HepG2 (cell line): ENCODE measurements around the gene CD84. TPM values are rescaled to one million over a fixed set of nuclear protein-coding genes. Genes with fewer than 3 reads are reported as not detected.

Source experiments
- ATAC-seq: fragments of 200-7000 bp; cut with Tn5 transposase; 3 replicates; pipeline ENCODE4 v1.9.1; 2020; ENCODE audit warnings: mild to moderate bottlenecking, moderate library complexity
- BruUV-seq: library from RNA; stranded (reverse); fragments of 400-500 nt; replicated peaks from 2 replicates; lab custom pipeline; 2021; lab: Mats Ljungman, UMichigan
- CTCF ChIA-PET: fragments of 300-600 bp; formaldehyde crosslinking; extraction: SDS; loops from one replicate; lab custom pipeline; 2021; ENCODE audit warnings: low total read pairs, inconsistent platforms, low intra/inter-chr PET ratio; lab: Yijun Ruan, JAX
- POLR2A ChIA-PET: fragments of 350-600 bp; sonication (Branson Sonifier 250); formaldehyde crosslinking; loops from one replicate; lab custom pipeline; 2020; ENCODE audit warnings: antibody characterized with exemption, inconsistent platforms; lab: Yijun Ruan, JAX
- DNase-seq: peaks from one replicate; pipeline ENCODE4 v3.0.0-alpha.2; 2015; ENCODE audit warnings: low spot score
- FAIRE-seq: peaks from 3 replicates; lab custom pipeline; 2011; peaks lifted over from hg19 to GRCh38; lab: Jason Lieb, UNC
- H2AFZ ChIP-seq: one replicate; pipeline ENCODE4 v1.6.1; 2011; ENCODE audit warnings: low read length, inconsistent platforms
- H3K27ac ChIP-seq: fragments of 300-600 bp; 3 replicates; pipeline ENCODE4 v1.8.0; 2011; ENCODE audit warnings: mixed run types, mild to moderate bottlenecking, mixed read lengths, low read length, inconsistent platforms; ENCODE audit not compliant: insufficient read depth; ENCODE audit errors: extremely low read length
- H3K27me3 ChIP-seq, 2 experiments: fragments of 200-600 bp in 1 of 2; 2 replicates in 1 of 2; 3 replicates in 1 of 2; pipeline versions ENCODE4 v1.6.0 to v1.8.0; 2011; ENCODE audit warnings: low read length in 2 of 2, mild to moderate bottlenecking in 2 of 2, moderate library complexity in 2 of 2, inconsistent platforms in 1 of 2; ENCODE audit not compliant: insufficient read depth in 2 of 2, control insufficient read depth in 1 of 2
- H3K36me3 ChIP-seq, 2 experiments: fragments of 200-600 bp in 1 of 2; replicated peaks in 1 of 2; 2 replicates in 1 of 2; 3 replicates in 1 of 2; pipeline versions ENCODE4 v1.5.1 to v1.8.0; 2011; ENCODE audit warnings: low read length in 2 of 2, inconsistent platforms in 1 of 2; ENCODE audit not compliant: insufficient read depth in 2 of 2, control insufficient read depth in 1 of 2
- H3K4me1 ChIP-seq: 2 replicates; pipeline ENCODE4 v1.5.1; 2012; ENCODE audit warnings: low read length, inconsistent platforms; ENCODE audit not compliant: insufficient read depth
- H3K4me2 ChIP-seq: 2 replicates; pipeline ENCODE4 v1.6.0; 2011; ENCODE audit warnings: low read depth, low read length, inconsistent platforms
- H3K4me3 ChIP-seq, 3 experiments: fragments of 200-600 bp in 1 of 3; sonication (generic), shearing (Covaris generic) in 1 of 3; replicated peaks in 1 of 3; 2 replicates each; pipeline ENCODE4 v1.5.1; 2011 to 2016; ENCODE audit warnings: low read length in 3 of 3, inconsistent platforms in 2 of 3, low read depth in 2 of 3, mild to moderate bottlenecking in 2 of 3, control low read depth in 1 of 3, mixed read lengths in 1 of 3; ENCODE audit not compliant: insufficient read depth in 1 of 3
- H3K79me2 ChIP-seq: one replicate; pipeline ENCODE4 v1.6.1; 2011; ENCODE audit warnings: low read length, inconsistent platforms; ENCODE audit not compliant: insufficient read depth
- H3K9ac ChIP-seq: 2 replicates; pipeline ENCODE4 v1.6.0; 2011; ENCODE audit warnings: mild to moderate bottlenecking, low read depth, low read length, inconsistent platforms; ENCODE audit not compliant: insufficient read depth
- H3K9me3 ChIP-seq: 2 replicates; pipeline ENCODE4 v1.5.1; 2012; ENCODE audit warnings: mild to moderate bottlenecking, low read length
- H4K20me1 ChIP-seq: 2 replicates; pipeline ENCODE4 v1.6.0; 2011; ENCODE audit warnings: inconsistent platforms, mild to moderate bottlenecking, low read length, moderate library complexity; ENCODE audit not compliant: insufficient read depth
- ATF1 ChIP-seq: IDR thresholded peaks from 2 replicates; pipeline ENCODE4 v1.6.1; 2016; ENCODE audit warnings: mild to moderate bottlenecking, control low read depth
- CAMTA2 ChIP-seq: sonication (generic); formaldehyde crosslinking; IDR thresholded peaks from 2 replicates; pipeline ENCODE4 v1.4.0; 2020; ENCODE audit warnings: mild to moderate bottlenecking, missing genetic modification reagents, borderline replicate concordance
- EP300 ChIP-seq, 3 experiments: sonication (generic) in 1 of 3; formaldehyde crosslinking in 1 of 3; IDR thresholded peaks; 2 replicates each; pipeline versions ENCODE4 v1.5.1 to v1.6.1; 2011 to 2020; ENCODE audit warnings: low read depth in 2 of 3, low read length in 2 of 3, borderline replicate concordance in 1 of 3, improper control_type of control experiment in 1 of 3, mild to moderate bottlenecking in 1 of 3, missing genetic modification reagents in 1 of 3, moderate library complexity in 1 of 3
- GATAD2A ChIP-seq: IDR thresholded peaks from 2 replicates; pipeline ENCODE4 v1.6.1; 2016
- NFKB2 ChIP-seq: sonication (generic); formaldehyde crosslinking; IDR thresholded peaks from 2 replicates; pipeline ENCODE4 v1.4.0; 2020; ENCODE audit warnings: missing genetic modification reagents, borderline replicate concordance
- PHF5A ChIP-seq: IDR thresholded peaks from one replicate; pipeline ENCODE4 v1.6.1; 2018; ENCODE audit warnings: low read depth, missing genetic modification reagents; ENCODE audit not compliant: unreplicated experiment
- POLR2AphosphoS2 ChIP-seq: IDR thresholded peaks from 2 replicates; pipeline ENCODE4 v1.6.1; 2011; ENCODE audit warnings: low read depth, low read length, improper control_type of control experiment
- SATB2 ChIP-seq: sonication (generic); formaldehyde crosslinking; IDR thresholded peaks from 2 replicates; pipeline ENCODE4 v1.5.0; 2020; ENCODE audit warnings: missing genetic modification reagents
- SOX6 ChIP-seq, 2 experiments: fragments of 450-650 bp in 1 of 2; sonication (generic) in 1 of 2; formaldehyde crosslinking in 1 of 2; IDR thresholded peaks; 2 replicates each; pipeline versions ENCODE4 v1.4.0 to v1.6.1; 2017 to 2020; ENCODE audit warnings: antibody characterized with exemption in 1 of 2, mild to moderate bottlenecking in 1 of 2, missing genetic modification reagents in 1 of 2
- TBX3 ChIP-seq: fragments of 450-650 bp; IDR thresholded peaks from 2 replicates; pipeline ENCODE4 v1.6.1; 2017; ENCODE audit warnings: antibody characterized with exemption, mild to moderate bottlenecking, inconsistent platforms, borderline replicate concordance
- ZNF30 ChIP-seq: sonication (generic); formaldehyde crosslinking; IDR thresholded peaks from 2 replicates; pipeline ENCODE4 v1.5.0; 2020; ENCODE audit warnings: mild to moderate bottlenecking, missing genetic modification reagents
- ZNF431 ChIP-seq: sonication (generic); formaldehyde crosslinking; IDR thresholded peaks from 2 replicates; pipeline ENCODE4 v1.9.0; 2022; ENCODE audit warnings: missing genetic modification reagents, low read depth, mild to moderate bottlenecking, borderline replicate concordance
- ZNF530 ChIP-seq: sonication (generic); formaldehyde crosslinking; IDR thresholded peaks from 2 replicates; pipeline ENCODE4 v1.5.0; 2020; ENCODE audit warnings: low read depth, mild to moderate bottlenecking, missing genetic modification reagents
- WGBS: methylation state at CpG from one replicate; pipeline ENCODE4 v1.1.6; 2017; ENCODE audit warnings: low lambda C conversion rate; 5-methylcytosine and 5-hydroxymethylcytosine counted together
- in situ Hi-C: cut with HindIII; loops from 2 replicates; pipeline ENCODE4 v1.10.0; 2017; ENCODE audit warnings: low pct_unique_long_range_greater_than_20kb; ENCODE audit not compliant: extremely low pct_ligation_motif_present
- intact Hi-C: fragments of 100-400 bp; cut with micrococcal nuclease; formaldehyde crosslinking; loops from one replicate; pipeline ENCODE4 v1.10.0; 2022; ENCODE audit not compliant: unreplicated experiment
- polyA plus RNA-seq, 8 experiments: library from polyadenylated mRNA; depleted of rRNA in 3 of 8; stranded (reverse) in 7 of 8; unstranded in 1 of 8; fragments of >200 nt; fragmentation: Illumina TruSeq in 4 of 8; extraction: Trizol in 4 of 8; gene quantifications; 2 replicates each; pipeline versions ENCODE4 v1.2.1 to v1.2.3, GENCODE V29; 2011 to 2016; ENCODE audit warnings: low read depth in 4 of 8, missing spikeins in 1 of 8, mixed read lengths in 1 of 8; ENCODE audit not compliant: insufficient read depth in 1 of 8
- total RNA-seq, 5 experiments: library from RNA; depleted of rRNA; stranded (reverse); fragments of >200 nt; fragmentation: Illumina TruSeq; extraction: Trizol; gene quantifications; 2 replicates each; pipeline ENCODE4 v1.2.3, GENCODE V29; 2016; ENCODE audit warnings: low read depth in 1 of 5
- TF ChIP-seq, protein P1 (sequence below), 2 experiments: sonication (generic) in 1 of 2; formaldehyde crosslinking in 1 of 2; IDR thresholded peaks; 2 replicates each; pipeline versions ENCODE4 v1.5.1 to v1.6.1; 2011 to 2020; ENCODE audit warnings: borderline replicate concordance in 1 of 2, low read depth in 1 of 2, low read length in 1 of 2, mild to moderate bottlenecking in 1 of 2, missing genetic modification reagents in 1 of 2, moderate library complexity in 1 of 2
- TF ChIP-seq, protein P2 (sequence below): sonication (generic); formaldehyde crosslinking; IDR thresholded peaks from 2 replicates; pipeline ENCODE4 v1.9.0; 2022; ENCODE audit warnings: low read depth, missing genetic modification reagents
- TF ChIP-seq, protein P3 (sequence below): IDR thresholded peaks from 2 replicates; pipeline ENCODE4 v1.6.1; 2016; ENCODE audit warnings: missing biosample characterization, missing genetic modification reagents, low read depth
- TF ChIP-seq, protein P4 (sequence below): sonication (generic); formaldehyde crosslinking; IDR thresholded peaks from 2 replicates; pipeline ENCODE4 v1.5.1; 2020; ENCODE audit warnings: mild to moderate bottlenecking, moderate library complexity, missing genetic modification reagents

CD84 gene
- total and polyA plus RNA-seq, 2 of the 13 experiments (the other 11 are each of a cell fraction or from before 2014, with no cell fraction given) = not detected

DNA sequence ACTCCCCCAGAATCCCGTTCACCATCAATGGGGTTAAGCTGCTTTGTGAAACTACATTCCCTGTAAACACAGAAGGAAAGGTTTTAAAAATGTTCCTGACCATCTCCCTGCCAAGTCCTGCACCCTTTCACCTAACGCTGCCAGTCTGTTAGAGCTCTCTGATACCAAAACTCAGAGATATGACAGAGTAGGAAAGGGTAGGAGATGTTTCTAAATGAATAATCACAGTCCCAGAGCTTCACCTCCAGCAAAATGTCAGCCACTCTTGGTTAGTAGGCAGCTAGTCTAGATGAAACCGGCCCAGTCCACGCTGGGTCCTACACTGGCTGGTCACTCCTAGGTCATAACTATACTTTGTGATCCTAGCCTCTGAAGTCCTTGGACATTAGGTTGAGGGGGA, 83.0 kb downstream of the CD84 start:
- Histone ChIP-seq H4K20me1 (no peaks in the 10 kb centered on the region), H2AFZ (no peak overlapping the region), H3K36me3 (no peaks in the 10 kb centered on the region), H3K27ac (no peak overlapping the region), H3K4me2 (no peak overlapping the region), H3K4me3 (no peak overlapping the region), H3K9ac (no peak overlapping the region), H3K27me3 (no peaks in the 10 kb centered on the region), H3K79me2 (no peaks in the 10 kb centered on the region), H3K9me3 (no peaks in the 10 kb centered on the region; the same call in 1 of the 2 replicates), H3K4me1 (no peaks in the 10 kb centered on the region)
- ChIA-PET POLR2A (no interaction called here), CTCF (no interaction called here)
- DNase-seq (no peak), FAIRE-seq (no peak), ATAC-seq (no peak)
- intact Hi-C loops (no loop called here), in situ Hi-C loops (no loop called here)
- no TSS peak for BruUV-seq
- 5% methylated on average over 4 of the region's 4 CpGs for WGBS
- TF ChIP-seq, protein P1, sequence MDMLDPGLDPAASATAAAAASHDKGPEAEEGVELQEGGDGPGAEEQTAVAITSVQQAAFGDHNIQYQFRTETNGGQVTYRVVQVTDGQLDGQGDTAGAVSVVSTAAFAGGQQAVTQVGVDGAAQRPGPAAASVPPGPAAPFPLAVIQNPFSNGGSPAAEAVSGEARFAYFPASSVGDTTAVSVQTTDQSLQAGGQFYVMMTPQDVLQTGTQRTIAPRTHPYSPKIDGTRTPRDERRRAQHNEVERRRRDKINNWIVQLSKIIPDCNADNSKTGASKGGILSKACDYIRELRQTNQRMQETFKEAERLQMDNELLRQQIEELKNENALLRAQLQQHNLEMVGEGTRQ (IDR thresholded peaks at IDR 0.05; ENCODE audit: low read depth, low read length) = no peak
- TF ChIP-seq, protein P1 (CRISPR knock-in tag; IDR thresholded peaks at IDR 0.05; ENCODE audit: borderline replicate concordance) = no peak
- TF ChIP-seq, protein P2, sequence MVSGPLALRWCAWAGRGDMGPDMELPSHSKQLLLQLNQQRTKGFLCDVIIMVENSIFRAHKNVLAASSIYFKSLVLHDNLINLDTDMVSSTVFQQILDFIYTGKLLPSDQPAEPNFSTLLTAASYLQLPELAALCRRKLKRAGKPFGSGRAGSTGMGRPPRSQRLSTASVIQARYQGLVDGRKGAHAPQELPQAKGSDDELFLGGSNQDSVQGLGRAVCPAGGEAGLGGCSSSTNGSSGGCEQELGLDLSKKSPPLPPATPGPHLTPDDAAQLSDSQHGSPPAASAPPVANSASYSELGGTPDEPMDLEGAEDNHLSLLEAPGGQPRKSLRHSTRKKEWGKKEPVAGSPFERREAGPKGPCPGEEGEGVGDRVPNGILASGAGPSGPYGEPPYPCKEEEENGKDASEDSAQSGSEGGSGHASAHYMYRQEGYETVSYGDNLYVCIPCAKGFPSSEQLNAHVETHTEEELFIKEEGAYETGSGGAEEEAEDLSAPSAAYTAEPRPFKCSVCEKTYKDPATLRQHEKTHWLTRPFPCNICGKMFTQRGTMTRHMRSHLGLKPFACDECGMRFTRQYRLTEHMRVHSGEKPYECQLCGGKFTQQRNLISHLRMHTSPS (CRISPR knock-in tag) = no peak
- TF ChIP-seq CAMTA2 (CRISPR knock-in tag) (no peak), GATAD2A (no peak), EP300 (IDR thresholded peaks at IDR 0.05; ENCODE audit: low read depth in 2 of 2, low read length in 2 of 2) (no peak), EP300 (CRISPR knock-in tag; IDR thresholded peaks at IDR 0.05; ENCODE audit: borderline replicate concordance) (no peak), SATB2 (CRISPR knock-in tag) (no peak), ZNF30 (CRISPR knock-in tag) (no peak), ZNF431 (CRISPR knock-in tag) (no peak), NFKB2 (CRISPR knock-in tag) (no peak), PHF5A (CRISPR knock-in tag) (no peak), POLR2AphosphoS2 (no peak), ZNF530 (CRISPR knock-in tag) (no peak), ATF1 (CRISPR knock-in tag) (no peak), TBX3 (no peak), SOX6 (IDR thresholded peaks at IDR 0.05) (no peak), SOX6 (CRISPR knock-in tag; IDR thresholded peaks at IDR 0.05) (no peak)
- TF ChIP-seq, protein P3, sequence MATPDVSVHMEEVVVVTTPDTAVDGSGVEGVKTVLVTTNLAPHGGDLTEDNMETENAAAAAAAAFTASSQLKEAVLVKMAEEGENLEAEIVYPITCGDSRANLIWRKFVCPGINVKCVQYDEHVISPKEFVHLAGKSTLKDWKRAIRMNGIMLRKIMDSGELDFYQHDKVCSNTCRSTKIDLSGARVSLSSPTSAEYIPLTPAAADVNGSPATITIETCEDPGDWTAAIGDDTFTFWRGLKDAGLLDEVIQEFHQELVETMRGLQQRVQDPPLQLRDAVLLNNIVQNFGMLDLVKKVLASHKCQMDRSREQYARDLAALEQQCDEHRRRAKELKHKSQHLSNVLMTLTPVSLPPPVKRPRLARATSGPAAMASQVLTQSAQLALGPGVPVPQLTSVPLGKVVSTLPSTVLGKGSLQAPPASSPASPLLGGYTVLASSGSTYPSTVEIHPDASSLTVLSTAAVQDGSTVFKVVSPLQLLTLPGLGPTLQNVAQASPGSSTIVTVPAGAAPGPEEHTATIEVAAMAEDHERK = no peak
- TF ChIP-seq, protein P4, sequence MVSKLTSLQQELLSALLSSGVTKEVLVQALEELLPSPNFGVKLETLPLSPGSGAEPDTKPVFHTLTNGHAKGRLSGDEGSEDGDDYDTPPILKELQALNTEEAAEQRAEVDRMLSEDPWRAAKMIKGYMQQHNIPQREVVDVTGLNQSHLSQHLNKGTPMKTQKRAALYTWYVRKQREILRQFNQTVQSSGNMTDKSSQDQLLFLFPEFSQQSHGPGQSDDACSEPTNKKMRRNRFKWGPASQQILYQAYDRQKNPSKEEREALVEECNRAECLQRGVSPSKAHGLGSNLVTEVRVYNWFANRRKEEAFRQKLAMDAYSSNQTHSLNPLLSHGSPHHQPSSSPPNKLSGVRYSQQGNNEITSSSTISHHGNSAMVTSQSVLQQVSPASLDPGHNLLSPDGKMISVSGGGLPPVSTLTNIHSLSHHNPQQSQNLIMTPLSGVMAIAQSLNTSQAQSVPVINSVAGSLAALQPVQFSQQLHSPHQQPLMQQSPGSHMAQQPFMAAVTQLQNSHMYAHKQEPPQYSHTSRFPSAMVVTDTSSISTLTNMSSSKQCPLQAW (CRISPR knock-in tag) = no peak
